GDM1 (cell line): ENCODE data around the gene PON1.

Source experiments
- DNase-seq: peaks from one replicate; lab custom pipeline; 2025; lab: John Stamatoyannopoulos, UW

PON1 gene

DNA sequence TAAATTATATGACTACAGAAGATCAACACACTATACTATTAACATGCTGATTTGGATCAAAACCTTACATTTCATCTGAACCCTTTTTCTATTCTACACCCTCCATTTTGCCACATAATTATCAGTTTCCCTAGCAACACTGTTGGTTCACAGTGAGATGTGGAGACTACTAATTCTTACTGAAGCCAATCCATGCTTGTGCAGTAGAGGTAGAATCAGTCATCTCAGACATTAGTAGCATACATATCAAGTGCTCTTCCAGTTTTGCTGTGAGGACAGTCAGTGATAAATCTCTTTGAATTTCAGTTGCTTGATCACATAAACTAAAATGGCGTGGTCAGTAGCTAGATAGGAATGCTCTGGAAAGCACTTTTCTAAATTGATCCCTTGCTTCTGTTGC is 70.3 kb downstream of the PON1 start:
- DNase-seq = no peak

DNA sequence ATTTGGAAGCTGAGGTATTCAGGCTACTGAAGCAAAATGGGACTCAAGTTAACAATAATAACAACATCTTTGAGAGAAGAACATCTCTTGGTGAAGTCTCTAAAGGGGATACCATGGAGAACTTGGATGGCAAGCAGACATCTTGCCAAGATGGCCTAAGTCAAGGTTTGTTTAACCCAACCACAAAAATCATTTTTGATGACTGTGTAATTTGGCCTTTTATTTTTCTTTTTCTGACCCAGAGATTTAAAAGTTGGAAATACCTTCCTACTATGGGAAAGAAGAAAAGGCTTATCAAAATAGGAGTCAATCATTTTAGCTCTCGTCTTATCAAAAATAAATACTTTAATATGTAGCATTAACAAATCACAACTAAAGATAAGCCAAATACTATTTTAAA is 72.4 kb downstream of the PON1 start:
- no peak for DNase-seq

DNA sequence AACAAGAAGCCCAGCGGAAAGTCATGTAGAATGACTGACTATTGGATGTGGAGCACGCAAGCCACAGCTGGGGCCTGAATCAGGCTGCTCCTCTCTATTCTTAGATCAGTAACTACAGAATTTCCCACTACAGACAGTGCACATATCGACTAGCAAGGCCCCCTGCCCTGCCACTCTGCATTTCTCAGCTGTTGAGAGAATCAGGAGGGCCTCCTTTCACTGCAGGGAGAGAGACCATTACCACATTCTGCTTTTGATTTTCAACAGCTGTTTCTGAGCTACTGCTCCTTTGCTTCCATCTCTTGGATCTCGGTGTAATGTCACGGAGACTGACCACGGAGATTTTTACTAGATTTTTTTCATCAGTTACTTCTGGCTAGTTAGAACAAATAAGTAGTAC is 73.8 kb downstream of the PON1 start:
- no peak for DNase-seq
